Motor neuron (in vitro differentiated cells): ENCODE results near the gene MAT1A. TPM values are rescaled to one million over a fixed set of nuclear protein-coding genes. Genes with fewer than 3 reads are reported as not detected.
"Not testable (repeated sequence)": the region's sequence is repeated elsewhere in the genome, so short reads cannot be mapped to it uniquely, and the experiment has no call there.

ENCODE experiments used
- ATAC-seq, 8 experiments: fragments of 200-7000 bp; cut with Tn5 transposase; replicated peaks in 6 of 8; 2 replicates each; pipeline ENCODE4 v1.8.0; 2021; ENCODE audit warnings: mild to moderate bottlenecking in 8 of 8, moderate library complexity in 8 of 8
- H3K27ac ChIP-seq, 2 donors: fragments of 250-450 bp; sonication (Bioruptor Pico); 2 replicates each; pipeline ENCODE4 v1.9.0; 2021; ENCODE audit warnings: antibody characterized with exemption in 2 of 2, mild to moderate bottlenecking in 2 of 2, moderate library complexity in 1 of 2
- H3K4me1 ChIP-seq, 2 donors: fragments of 250-450 bp; sonication (Bioruptor Pico); replicated peaks in 1 of 2; 2 replicates each; pipeline ENCODE4 v1.6.1; 2021; ENCODE audit warnings: antibody characterized with exemption in 2 of 2, mild to moderate bottlenecking in 2 of 2, moderate library complexity in 1 of 2
- H3K4me3 ChIP-seq, 5 donors: fragments of 250-450 bp; sonication (Bioruptor Pico); 2 replicates each; pipeline ENCODE4 v1.9.0; 2021; ENCODE audit warnings: antibody characterized with exemption in 5 of 5, mild to moderate bottlenecking in 5 of 5, moderate library complexity in 4 of 5
- WGBS, 10 experiments: fragments of 450-650 bp; shearing (Covaris generic); methylation state at CpG; one replicate each; pipeline ENCODE4 v1.0.0; 2022; 5-methylcytosine and 5-hydroxymethylcytosine counted together
- in situ Hi-C, 9 experiments: fragments of 400-800 bp; cut with MboI; loops; one replicate each; pipeline ENCODE4 v1.15.0; 2021; ENCODE audit warnings: low sequenced_read_pairs in 9 of 9, low pct_unique_long_range_greater_than_20kb in 2 of 9; ENCODE audit not compliant: unreplicated experiment in 9 of 9
- total RNA-seq, 8 experiments: library from RNA; unstranded; fragments of 300-600 nt; gene quantifications; 2 replicates each; pipeline versions ENCODE4 v1.2.3 to v1.2.4, GENCODE V29; 2022

Gene MAT1A
- total RNA-seq, 8 experiments from 2014 or later, result 0.04 to 3.2 (median 0.63) TPM; not detected in 2

- 0 to 40% (median 20%) methylated on average over 1 to 4 of the region's 5 CpGs; no CpG with 5 or more reads in 4 of the 10 experiments for WGBS, 10 experiments
- Histone ChIP-seq H3K27ac (no peak overlapping the region), H3K4me1 (no peaks in the 10 kb centered on the region), H3K4me3 (no peak overlapping the region)
- no peak for ATAC-seq
- in situ Hi-C loops, result no loop called here
Measured at GRCh38 chr10:80253266-80253962, 36.0 kb downstream of the MAT1A start.

GRCh38 chr10:80252296-80252887, 37.1 kb downstream of the MAT1A start:
- H3K4me3 ChIP-seq, result no peak overlapping the region
- in situ Hi-C loops, result no loop called here
- H3K4me1 ChIP-seq, result no peaks in the 10 kb centered on the region
- ATAC-seq, result no peak
- H3K27ac ChIP-seq, result no peak overlapping the region
- 42 to 100% (median 87%) methylated on average over 1 to 12 of the region's 12 CpGs; no CpG with 5 or more reads in 2 of the 10 experiments for WGBS, 10 experiments

GRCh38 chr10:80251703-80252280, 37.7 kb downstream of the MAT1A start:
- H3K4me3 ChIP-seq, in situ Hi-C loops, H3K4me1 ChIP-seq, H3K27ac ChIP-seq: not testable (repeated sequence)
- 60 to 100% (median 100%) methylated on average over 1 to 3 of the region's 4 CpGs; no CpG with 5 or more reads in 6 of the 10 experiments for WGBS, 10 experiments
- peak in 5 of 8 experiments; percentile 35 to 80 (median 53) for ATAC-seq

GRCh38 chr10:80250399-80250798, 39.1 kb downstream of the MAT1A start:
- in situ Hi-C loops, H3K4me3 ChIP-seq, H3K27ac ChIP-seq, H3K4me1 ChIP-seq: not testable (repeated sequence)
- peak; percentile 34 to 92 (median 64) for ATAC-seq
- WGBS, 10 experiments, result no CpG with 5 or more reads among the region's 1 CpG

GRCh38 chr10:80249906-80250305, 39.6 kb downstream of the MAT1A start:
- in situ Hi-C loops, H3K27ac ChIP-seq, H3K4me1 ChIP-seq, H3K4me3 ChIP-seq: not testable (repeated sequence)
- no CpG with 5 or more reads among the region's 4 CpGs for WGBS, 10 experiments
- ATAC-seq, result peak in 2 of 8 experiments; percentile 56 to 80

GRCh38 chr10:80247611-80248010, 41.8 kb downstream of the MAT1A start:
- H3K27ac ChIP-seq, in situ Hi-C loops, ATAC-seq, H3K4me3 ChIP-seq, H3K4me1 ChIP-seq: not testable (repeated sequence)
- no CpG with 5 or more reads among the region's 20 CpGs for WGBS, 10 experiments

- H3K4me3 ChIP-seq, H3K27ac ChIP-seq, H3K4me1 ChIP-seq, in situ Hi-C loops: not testable (repeated sequence)
- peak in 2 of 8 experiments; percentile 52 to 56 for ATAC-seq
- WGBS, 10 experiments, result 0 to 64% (median 0%) methylated on average over 1 of the region's 3 CpGs; no CpG with 5 or more reads in 5 of the 10 experiments
Measured at GRCh38 chr10:80244371-80244770, 45.1 kb downstream of the MAT1A start.

- in situ Hi-C loops, H3K27ac ChIP-seq, H3K4me3 ChIP-seq, H3K4me1 ChIP-seq: not testable (repeated sequence)
- WGBS, 10 experiments, result no CpG with 5 or more reads among the region's 4 CpGs
- peak in 3 of 8 experiments; percentile 71 to 90 (median 78) for ATAC-seq
Measured at GRCh38 chr10:80242341-80242740, 47.1 kb downstream of the MAT1A start.

- no CpG with 5 or more reads among the region's 5 CpGs for WGBS, 10 experiments
- in situ Hi-C loops, H3K27ac ChIP-seq, ATAC-seq, H3K4me3 ChIP-seq, H3K4me1 ChIP-seq: not testable (repeated sequence)
Measured at GRCh38 chr10:80236457-80236856, 53.0 kb downstream of the MAT1A start.

GRCh38 chr10:80234331-80235235, 54.9 kb downstream of the MAT1A start:
- H3K4me3 ChIP-seq, ATAC-seq, H3K4me1 ChIP-seq, in situ Hi-C loops, H3K27ac ChIP-seq: not testable (repeated sequence)
- WGBS, 10 experiments, result 17 to 80% (median 63%) methylated on average over 1 to 3 of the region's 11 CpGs; no CpG with 5 or more reads in 7 of the 10 experiments

- WGBS, 10 experiments, result 0 to 86% (median 50%) methylated on average over 1 of the region's 1 CpG; no CpG with 5 or more reads in 5 of the 10 experiments
- H3K4me3 ChIP-seq, in situ Hi-C loops, H3K27ac ChIP-seq, H3K4me1 ChIP-seq, ATAC-seq: not testable (repeated sequence)
Measured at GRCh38 chr10:80233871-80234270, 55.6 kb downstream of the MAT1A start.

GRCh38 chr10:80226723-80227122, 62.7 kb downstream of the MAT1A start:
- H3K4me1 ChIP-seq, ATAC-seq, H3K27ac ChIP-seq, in situ Hi-C loops, H3K4me3 ChIP-seq: not testable (repeated sequence)
- 55 to 94% (median 85%) methylated on average over 1 to 4 of the region's 4 CpGs; no CpG with 5 or more reads in 6 of the 10 experiments for WGBS, 10 experiments

- ATAC-seq, in situ Hi-C loops: not testable (repeated sequence)
- no CpG with 5 or more reads among the region's 5 CpGs for WGBS, 10 experiments
Measured at GRCh38 chr10:80223031-80223419, 66.4 kb downstream of the MAT1A start.

More at GRCh38 chr10:80223031-80223419, 66.4 kb downstream of the MAT1A start:
- not testable (repeated sequence) for H3K4me1 ChIP-seq, H3K4me3 ChIP-seq, H3K27ac ChIP-seq
